Right ventricle myocardium inferior (tissue), 1 donor: ENCODE data around the gene REV3L. TPM values are rescaled to one million over a fixed set of nuclear protein-coding genes. Genes with fewer than 3 reads are reported as not detected.

Experiments
- ATAC-seq: fragments of 200-7000 bp; cut with Tn5 transposase; one replicate; pipeline ENCODE4 v1.9.1; 2020; ENCODE audit warnings: mild to moderate bottlenecking, moderate library complexity
- DNase-seq: peaks from one replicate; pipeline ENCODE4 v3.0.0; 2021; ENCODE audit errors: missing footprints
- intact Hi-C: fragments of 100-400 bp; cut with DNase I; formaldehyde crosslinking; loops from one replicate; pipeline ENCODE4 v1.11.0; 2022
- total RNA-seq: library from RNA; stranded (reverse); fragmentation: NEBNext Ultra II Directional; extraction: Animal tissue kit (Norgen Biotek cat#: 25700); gene quantifications from one replicate; pipeline ENCODE4 v1.2.1, GENCODE V29; 2021
- donor health status: DM: no; HTN: yes; CAD: no; lungs with severe emphysema.

REV3L gene
- total RNA-seq, 1 donor from 2014 or later = 16.7 TPM

- ATAC-seq = no peak
- intact Hi-C loops = no loop called here
Observed at GRCh38 chr6:111444794-111445193, 38.2 kb downstream of the REV3L start.

GRCh38 chr6:111441678-111442243 lies 41.3 kb downstream of the REV3L start:
- DNase-seq (no peak), ATAC-seq (no peak)
- intact Hi-C loops = no loop called here

More at GRCh38 chr6:111444794-111445193, 38.2 kb downstream of the REV3L start:
- DNase-seq = no peak

DNA sequence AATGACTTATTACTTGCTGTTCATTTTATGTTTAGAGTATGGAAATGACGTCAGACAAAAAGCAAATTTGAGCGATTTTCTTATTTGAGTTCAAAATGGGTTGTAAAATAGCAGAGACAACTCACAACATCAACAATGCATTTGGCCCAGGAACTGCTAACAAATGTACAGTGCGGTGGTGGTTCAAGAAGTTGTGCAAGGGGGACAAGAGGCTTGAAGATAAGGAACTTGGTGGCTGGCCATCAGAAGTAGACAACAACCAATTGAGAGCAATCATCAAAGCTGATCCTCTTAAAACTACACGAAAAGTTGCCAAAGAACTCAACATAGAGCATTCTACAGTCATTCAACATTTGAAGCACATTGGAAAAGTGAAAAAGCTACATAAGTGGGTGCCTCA lies 43.8 kb downstream of the REV3L start:
- intact Hi-C loops = no loop called here
- ATAC-seq (no peak), DNase-seq (no peak)

- intact Hi-C loops = no loop called here
- ATAC-seq (no peak), DNase-seq (no peak)
Observed at GRCh38 chr6:111437573-111437972, 45.4 kb downstream of the REV3L start.

- intact Hi-C loops = no loop called here
- ATAC-seq (no peak), DNase-seq (no peak)
Observed at GRCh38 chr6:111432511-111432910, 50.5 kb downstream of the REV3L start.

- intact Hi-C loops = no loop called here
Observed at GRCh38 chr6:111430605-111431376, 52.2 kb downstream of the REV3L start.

GRCh38 chr6:111429571-111429970 lies 53.4 kb downstream of the REV3L start:
- intact Hi-C loops = no loop called here
- DNase-seq = no peak
- no peak for ATAC-seq

More at GRCh38 chr6:111430605-111431376, 52.2 kb downstream of the REV3L start:
- DNase-seq (no peak), ATAC-seq (no peak)

GRCh38 chr6:111428811-111429210 lies 54.2 kb downstream of the REV3L start:
- no peak for DNase-seq
- no peak for ATAC-seq
- intact Hi-C loops = no loop called here

DNA sequence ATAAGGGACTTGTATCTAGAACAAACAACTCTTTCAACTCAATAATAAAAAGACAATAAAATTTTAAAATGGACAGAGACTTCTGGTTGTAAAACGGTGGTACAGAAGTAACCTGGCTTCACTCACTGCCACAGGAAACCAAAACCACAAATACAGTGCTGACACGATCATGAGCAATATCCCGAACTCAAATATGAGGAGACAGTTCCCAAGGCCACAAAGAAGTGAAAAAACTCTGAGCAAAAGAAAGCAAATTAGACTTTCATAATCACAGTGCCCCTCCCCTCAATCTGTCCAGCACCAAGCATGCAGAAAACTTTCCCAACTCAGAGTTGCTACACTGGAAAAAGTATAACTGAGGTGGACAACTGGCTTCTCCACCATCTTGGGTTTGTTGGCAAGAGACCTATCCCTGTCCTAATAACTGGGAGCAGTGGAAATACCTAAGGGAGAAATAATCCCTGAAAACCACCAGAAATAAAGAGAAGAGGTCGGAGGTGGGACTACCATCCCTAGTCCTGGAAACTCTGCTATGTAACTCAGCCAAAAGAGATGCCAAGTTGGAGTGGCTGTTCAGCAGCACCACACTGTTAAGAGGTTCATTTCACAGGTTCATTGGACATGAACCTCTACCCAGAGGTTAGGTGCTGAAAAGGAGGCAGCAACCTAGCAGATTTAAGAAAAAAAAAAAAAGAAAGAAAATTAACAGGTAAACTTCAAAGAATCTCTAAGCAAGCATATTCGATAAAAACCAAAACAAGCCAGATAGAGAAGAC lies 55.5 kb downstream of the REV3L start:
- intact Hi-C loops = no loop called here
- DNase-seq (no peak), ATAC-seq (peak; percentile 26)

- no peak for ATAC-seq
- intact Hi-C loops = no loop called here
Observed at GRCh38 chr6:111423960-111424846, 58.8 kb downstream of the REV3L start.

GRCh38 chr6:111423055-111423633 lies 59.9 kb downstream of the REV3L start:
- intact Hi-C loops = no loop called here
- no peak for DNase-seq
- no peak for ATAC-seq

More at GRCh38 chr6:111423960-111424846, 58.8 kb downstream of the REV3L start:
- DNase-seq = no peak

DNA sequence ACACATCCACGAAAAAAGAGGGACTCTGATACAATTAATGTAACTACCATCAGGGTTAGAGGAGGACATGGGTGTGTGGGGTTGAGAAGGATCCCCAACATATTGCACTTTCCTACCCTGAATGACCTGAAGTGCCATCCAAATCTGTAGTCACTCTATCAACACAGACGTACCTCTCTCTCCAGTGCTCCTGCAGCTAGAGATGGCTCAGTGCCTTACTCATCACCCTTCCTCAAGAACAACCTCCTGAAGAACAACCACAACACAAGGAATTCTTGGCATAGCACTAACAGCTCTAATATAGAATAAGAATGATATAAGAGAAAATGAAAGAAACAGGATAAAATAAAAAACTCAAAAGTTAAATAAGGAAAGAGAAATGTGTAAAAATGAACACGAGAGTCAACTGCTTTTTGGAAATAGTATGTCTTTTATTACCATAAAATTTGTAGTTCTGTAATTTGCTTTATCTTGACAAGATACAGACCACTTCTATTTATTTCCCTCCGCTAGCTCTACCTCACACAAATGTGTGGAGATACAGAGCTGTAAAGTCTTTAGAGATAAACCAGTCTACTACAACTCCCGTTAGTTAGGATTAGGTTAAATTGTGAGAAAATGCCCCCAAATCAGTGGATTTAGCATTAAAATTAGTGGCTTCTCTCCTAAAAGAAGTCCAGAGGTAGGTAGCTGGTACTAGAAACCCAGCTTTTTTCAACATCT lies 63.9 kb downstream of the REV3L start:
- ATAC-seq (no peak), DNase-seq (no peak)
- intact Hi-C loops = loop anchor here (10.0 kb wide), 1 partner anchor 56 kb away; no protein-coding TSS in a partner anchor

- intact Hi-C loops = loop anchor here (10.0 kb wide), 1 partner anchor 57 kb away; no protein-coding TSS in a partner anchor
- DNase-seq = no peak
- ATAC-seq = no peak
Observed at GRCh38 chr6:111417946-111418345, 65.1 kb downstream of the REV3L start.

GRCh38 chr6:111417181-111417585 lies 65.8 kb downstream of the REV3L start:
- intact Hi-C loops = loop anchor here (10.0 kb wide), 1 partner anchor 58 kb away; no protein-coding TSS in a partner anchor
- peak; percentile 91 for ATAC-seq
- no peak for DNase-seq

GRCh38 chr6:111416529-111416928 lies 66.5 kb downstream of the REV3L start:
- ATAC-seq = no peak
- no peak for DNase-seq
- intact Hi-C loops = loop anchor here (10.0 kb wide), 1 partner anchor 58 kb away; no protein-coding TSS in a partner anchor

DNA sequence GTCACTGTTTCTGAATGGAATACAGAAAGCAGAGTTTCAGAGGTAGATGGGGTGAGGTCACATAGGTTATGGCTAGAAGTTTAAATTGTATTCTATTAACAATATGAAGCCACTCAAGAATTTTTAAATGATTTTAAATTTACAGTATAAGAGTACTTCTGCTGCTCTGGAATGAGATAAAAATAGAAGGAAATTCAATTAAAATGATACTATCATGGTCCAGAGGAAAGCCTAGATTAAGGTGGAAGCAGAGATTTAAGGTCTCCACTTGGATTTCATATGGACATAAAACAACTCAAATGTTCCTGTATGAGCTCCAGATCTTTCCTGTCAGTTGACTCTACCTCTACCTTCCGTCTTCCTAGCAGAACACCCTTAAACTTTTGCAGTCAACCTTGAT lies 68.6 kb downstream of the REV3L start:
- intact Hi-C loops = loop anchor here (10.0 kb wide), 1 partner anchor 60 kb away; no protein-coding TSS in a partner anchor
- DNase-seq (no peak), ATAC-seq (no peak)

DNA sequence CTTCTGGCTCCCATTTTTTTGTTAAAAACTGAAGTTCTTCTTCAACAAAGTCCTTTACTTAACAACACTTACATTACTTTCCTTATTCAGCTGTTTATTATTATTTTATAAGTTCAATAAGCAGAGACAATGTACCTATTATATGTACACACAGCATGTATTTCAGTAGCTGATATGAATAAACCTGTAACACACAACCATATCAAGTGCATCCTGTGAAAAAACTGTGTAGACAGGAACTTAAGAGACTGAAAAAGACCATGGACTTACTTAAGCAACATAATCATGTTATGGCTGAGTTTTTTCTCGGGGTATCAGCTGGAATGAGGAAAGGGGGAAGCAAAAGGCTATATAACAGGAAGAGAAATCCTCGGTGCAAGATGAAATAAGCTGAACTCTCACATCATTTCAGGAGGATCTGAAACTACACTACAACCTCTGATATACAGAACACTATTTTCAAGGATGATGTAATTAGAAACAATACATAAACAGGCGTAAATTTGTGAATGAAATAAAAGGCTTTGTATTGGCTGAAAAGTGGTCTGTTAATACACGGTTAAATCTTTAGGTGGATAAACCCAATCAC lies 70.9 kb downstream of the REV3L start:
- ATAC-seq (no peak), DNase-seq (no peak)
- intact Hi-C loops = loop anchor here (10.0 kb wide), 1 partner anchor 63 kb away; no protein-coding TSS in a partner anchor
